Measurements from ENCODE around the gene REPIN1.

DNA sequence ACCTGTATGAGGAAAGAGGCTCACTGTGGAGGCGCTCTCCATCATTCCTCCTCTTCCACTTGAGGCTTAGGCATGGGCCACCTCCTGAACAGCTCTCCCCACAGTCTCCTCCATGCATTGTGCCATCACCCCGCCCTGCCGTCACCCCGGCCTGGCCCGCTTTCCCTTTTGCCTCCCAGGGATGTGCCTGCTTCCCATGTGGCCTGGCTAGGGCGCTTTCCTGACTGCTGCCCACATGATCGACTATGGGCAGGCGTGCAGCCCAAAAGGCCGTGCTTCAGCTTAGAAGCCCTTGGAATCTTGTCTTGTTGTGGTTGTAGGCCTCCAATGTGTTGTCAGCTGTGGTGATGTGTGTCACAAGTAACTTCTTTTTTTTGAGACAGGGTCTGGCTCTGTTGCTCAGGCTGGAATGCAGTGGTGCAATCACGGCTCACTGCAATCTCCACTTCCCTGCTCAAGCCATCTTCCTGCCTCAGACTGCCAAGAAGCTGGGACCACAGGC, 43.5 kb upstream of the REPIN1 start:
- TF ChIP-seq POLR2A (IDR thresholded peaks at IDR 0.05) (no peak), CTCF (IDR thresholded peaks at IDR 0.05) (no peak), EP300 (IDR thresholded peaks at IDR 0.05) (no peak)
